ENCODE results near the gene SAMD15. TPM values are rescaled to one million over a fixed set of nuclear protein-coding genes. Genes with fewer than 3 reads are reported as not detected.
A peak's percentile ranks its signal among the peaks of the same experiment; 100 is the strongest.

SAMD15 gene
- total and polyA plus RNA-seq, 7 experiments from 2014 or later, result 0.27 to 0.46 (median 0.42) TPM; not detected in 4

- Histone ChIP-seq H3K27me3 (ENCODE audit: control insufficient read depth in 2 of 2, insufficient read depth in 2 of 2, low read length in 2 of 2) (no peaks in the 10 kb centered on the region), H3K4me1 (ENCODE audit: control insufficient read depth in 2 of 2, insufficient read depth in 2 of 2, low read length in 2 of 2) (peaks cover 14 to 17% of the 10 kb centered on the region in 2 donors), H3K27ac (ENCODE audit: low read depth, low read length) (no peak overlapping the region), H3K4me3 (ENCODE audit: low read length) (no peak overlapping the region), H3K36me3 (ENCODE audit: control insufficient read depth in 2 of 3, insufficient read depth in 3 of 3, low read length in 3 of 3) (peaks cover 0 to 5% (median 0%) of the 10 kb centered on the region in 3 experiments), H3K9me3 (ENCODE audit: control insufficient read depth in 2 of 3, low read length in 3 of 3) (no peaks in the 10 kb centered on the region)
- Mint-ChIP-seq H3K4me1 (peaks cover 31 to 62% (median 53%) of the 10 kb centered on the region in 7 donors), H3K9me3 (peaks cover 0 to 4% (median 0%) of the 10 kb centered on the region in 11 donors), H3K4me3 (peak overlapping the region in 2 of 10 donors; percentile 1 to 55), H3K27ac (peak overlapping the region in 1 of 9 donors; percentile 65), H3K36me3 (peaks cover 0 to 31% (median 3%) of the 10 kb centered on the region in 5 donors), H3K27me3 (no peaks in the 10 kb centered on the region)
- ATAC-seq (no peak), DNase-seq (no peak)
- ChIA-PET CTCF (no interaction called here), POLR2A (no interaction called here)
- intact Hi-C loops (cut with micrococcal nuclease), result no loop called here
These were observed 4.8 kb upstream of the SAMD15 start for GRCh38 chr14:77372304-77372841.

DNA sequence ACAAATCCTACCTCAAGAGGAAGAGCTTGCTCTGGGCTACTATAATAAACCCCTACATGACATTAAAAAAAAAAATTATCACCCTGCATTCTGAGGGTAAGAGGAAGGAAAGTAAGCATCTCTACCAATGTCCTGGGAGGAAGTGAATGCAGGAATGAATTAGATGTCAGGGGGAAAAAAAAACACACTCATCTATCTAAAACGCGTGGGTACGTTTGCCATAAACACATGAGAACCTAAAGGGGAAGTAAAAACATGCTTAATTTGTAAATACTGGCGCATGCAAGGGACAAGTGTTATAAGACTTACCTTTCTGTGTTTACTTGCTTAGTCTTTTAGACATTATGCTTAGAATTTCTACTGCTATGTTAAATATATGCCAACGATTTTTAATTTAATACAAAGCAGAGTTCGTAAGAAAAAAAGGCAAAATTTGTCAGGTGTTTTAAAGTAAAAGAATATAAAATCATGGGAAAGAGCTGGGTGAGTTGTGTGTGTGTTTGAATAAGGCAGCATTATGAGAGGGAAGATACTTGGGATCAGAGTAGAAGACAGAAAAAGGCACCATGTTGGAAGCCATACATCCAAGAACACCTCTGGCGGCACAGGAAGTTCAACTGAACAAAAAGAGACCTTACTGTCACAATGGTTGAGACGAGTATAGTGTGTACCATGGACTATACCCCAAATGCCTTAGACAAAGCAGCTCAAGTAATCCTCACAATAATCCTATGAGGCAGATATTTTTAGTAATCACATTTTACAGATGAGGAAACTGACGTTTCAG lies 1.8 kb upstream of the SAMD15 start:
- H3K4me3 Mint-ChIP-seq, result peak overlapping the region in 7 of 10 donors; percentile 88 to 97 (median 93)
- peak overlapping the region; percentile 99 for H3K4me3 ChIP-seq (ENCODE audit: low read length)
- H3K36me3 Mint-ChIP-seq, result peaks cover 0 to 26% (median 3%) of the 10 kb centered on the region in 5 donors
- H3K27ac ChIP-seq (ENCODE audit: low read depth, low read length), result no peak overlapping the region
- H3K27me3 ChIP-seq (ENCODE audit: control insufficient read depth in 2 of 2, insufficient read depth in 2 of 2, low read length in 2 of 2), result no peaks in the 10 kb centered on the region
- ChIA-PET POLR2A (no interaction called here), CTCF (no interaction called here)
- ATAC-seq (no peak), DNase-seq (no peak)
- H3K27ac Mint-ChIP-seq, result peak overlapping the region; percentile 44 to 93 (median 77)
- intact Hi-C loops (cut with micrococcal nuclease), result loop anchor here (5.0 kb wide), 3 partner anchors 427 to 1388 kb away; partner anchors contain the start of genes ADCK1 (in 1 of the 2), GPATCH2L (in 1 of the 2) and IFT43 (in 1 of the 2)
- peaks cover 14 to 18% of the 10 kb centered on the region in 2 donors for H3K4me1 ChIP-seq (ENCODE audit: control insufficient read depth in 2 of 2, insufficient read depth in 2 of 2, low read length in 2 of 2)
- peaks cover 0 to 4% (median 0%) of the 10 kb centered on the region in 11 donors for H3K9me3 Mint-ChIP-seq
- peaks cover 20 to 47% (median 39%) of the 10 kb centered on the region in 7 donors for H3K4me1 Mint-ChIP-seq
- no peaks in the 10 kb centered on the region for H3K9me3 ChIP-seq (ENCODE audit: control insufficient read depth in 2 of 3, low read length in 3 of 3)
- H3K27me3 Mint-ChIP-seq, result peaks cover 0 to 4% (median 0%) of the 10 kb centered on the region in 5 donors
- peaks cover 0 to 5% (median 0%) of the 10 kb centered on the region in 3 experiments for H3K36me3 ChIP-seq (ENCODE audit: control insufficient read depth in 2 of 3, insufficient read depth in 3 of 3, low read length in 3 of 3)

DNA sequence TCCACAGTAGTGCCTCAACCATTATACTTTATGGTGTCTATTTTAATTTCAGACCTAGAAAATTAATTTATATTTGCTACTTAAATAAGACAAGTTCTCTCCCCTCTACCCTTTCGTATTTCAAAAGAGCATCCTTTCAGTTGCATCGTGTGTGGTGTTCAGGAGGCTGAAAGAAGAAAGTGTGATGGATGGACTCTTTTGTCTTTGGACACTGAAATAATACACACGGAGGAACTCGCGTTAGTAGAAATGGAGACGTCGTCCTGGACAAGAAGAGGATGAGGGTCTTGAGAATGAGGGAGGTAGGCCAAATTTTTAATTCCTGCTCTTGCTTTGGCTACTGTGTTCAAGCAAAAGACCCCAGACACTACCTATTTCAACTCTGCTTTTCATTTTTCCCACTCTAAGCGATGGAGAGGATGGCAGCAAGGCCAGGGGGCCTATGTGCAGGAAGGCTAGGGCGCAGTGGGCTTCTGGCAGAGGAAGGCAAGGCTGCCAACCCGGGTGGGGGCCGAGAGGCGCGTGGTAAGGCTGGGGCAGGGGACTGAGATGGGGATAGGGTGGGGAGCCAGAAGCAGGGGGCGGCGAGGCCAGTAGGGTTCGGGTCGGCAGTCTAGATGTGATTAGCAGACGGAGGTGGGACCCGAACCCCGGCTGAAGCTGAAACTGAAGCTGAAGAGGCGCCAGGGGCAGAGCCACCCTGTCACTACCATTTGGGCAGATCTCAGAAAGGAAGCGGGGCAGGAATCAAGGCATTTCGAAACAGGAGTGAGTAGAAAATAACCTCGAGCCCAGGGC lies 1.0 kb upstream of the SAMD15 start:
- CTCF ChIA-PET, result interaction anchor here (1.4 to 1.9 kb wide), 3 partner anchors 54 to 60 kb away, joined by 3 to 5 read pairs (median 4); partner anchors contain the start of gene GSTZ1
- Mint-ChIP-seq H3K27me3 (peaks cover 0 to 9% (median 0%) of the 10 kb centered on the region in 5 donors), H3K36me3 (peaks cover 0 to 26% (median 3%) of the 10 kb centered on the region in 5 donors), H3K4me1 (peaks cover 20 to 47% (median 39%) of the 10 kb centered on the region in 7 donors), H3K27ac (peak overlapping the region; percentile 52 to 93 (median 77)), H3K4me3 (peak overlapping the region in 7 of 10 donors; percentile 88 to 97 (median 93)), H3K9me3 (peaks cover 0 to 4% (median 0%) of the 10 kb centered on the region in 11 donors)
- H3K4me3 ChIP-seq (ENCODE audit: low read length), result peak overlapping the region; percentile 99
- no peaks in the 10 kb centered on the region for H3K27me3 ChIP-seq (ENCODE audit: control insufficient read depth in 2 of 2, insufficient read depth in 2 of 2, low read length in 2 of 2)
- H3K9me3 ChIP-seq (ENCODE audit: control insufficient read depth in 2 of 3, low read length in 3 of 3), result no peaks in the 10 kb centered on the region
- DNase-seq (peak in 1 of 9 donors; percentile 19), ATAC-seq (peak; percentile 20)
- POLR2A ChIA-PET, result interaction anchor here (1.0 to 2.0 kb wide), 4 partner anchors 40 to 83 kb away, joined by 3 to 9 read pairs (median 4); partner anchors contain the start of genes GSTZ1, POMT2 and VIPAS39
- peaks cover 14 to 18% of the 10 kb centered on the region in 2 donors for H3K4me1 ChIP-seq (ENCODE audit: control insufficient read depth in 2 of 2, insufficient read depth in 2 of 2, low read length in 2 of 2)
- H3K36me3 ChIP-seq (ENCODE audit: control insufficient read depth in 2 of 3, insufficient read depth in 3 of 3, low read length in 3 of 3), result peaks cover 0 to 5% (median 0%) of the 10 kb centered on the region in 3 experiments
- intact Hi-C loops (cut with micrococcal nuclease), result loop anchor here (2.0 to 5.0 kb wide), 6 partner anchors 241 to 1715 kb away; partner anchors contain the start of genes ADCK1 (in 1 of the 2), ANGEL1 (in 1 of the 2), ERG28 (in 1 of the 2) and GPATCH2L (in 1 of the 2)
- peak overlapping the region; percentile 87 for H3K27ac ChIP-seq (ENCODE audit: low read depth, low read length)

DNA sequence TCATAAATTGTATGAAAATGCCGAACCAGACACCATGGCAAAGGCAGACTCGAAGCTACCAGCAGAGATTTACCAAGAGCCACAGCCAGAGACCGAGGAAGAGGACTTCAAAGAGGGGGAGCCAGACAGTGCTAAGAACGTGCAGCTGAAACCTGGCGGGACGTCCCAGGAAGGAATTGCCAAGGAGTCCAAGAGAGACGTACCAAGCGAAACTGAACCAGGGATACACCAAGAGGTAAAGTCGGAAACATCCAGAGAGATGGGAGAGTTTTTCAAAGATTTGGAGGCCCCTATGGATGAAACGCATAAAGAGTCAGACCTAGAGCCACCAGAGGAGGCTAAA lies 294 bp downstream of the SAMD15 start:
- ChIA-PET POLR2A (interaction anchor here (0.7 to 2.0 kb wide), 8 partner anchors 41 to 383 kb away, joined by 3 to 9 read pairs (median 3); partner anchors contain the start of genes GSTZ1, POMT2 and VIPAS39), CTCF (interaction anchor here (1.4 to 1.9 kb wide), 3 partner anchors 55 to 62 kb away, joined by 3 to 5 read pairs (median 4); partner anchors contain the start of gene GSTZ1)
- Mint-ChIP-seq H3K27ac (no peak overlapping the region), H3K4me1 (peaks cover 17 to 39% (median 36%) of the 10 kb centered on the region in 7 donors), H3K4me3 (no peak overlapping the region), H3K9me3 (peaks cover 0 to 4% (median 0%) of the 10 kb centered on the region in 11 donors), H3K27me3 (peaks cover 0 to 10% (median 0%) of the 10 kb centered on the region in 5 donors), H3K36me3 (peaks cover 0 to 25% (median 3%) of the 10 kb centered on the region in 5 donors)
- Histone ChIP-seq H3K27me3 (ENCODE audit: control insufficient read depth in 2 of 2, insufficient read depth in 2 of 2, low read length in 2 of 2) (no peaks in the 10 kb centered on the region), H3K4me3 (ENCODE audit: low read length) (peak overlapping the region; percentile 99), H3K4me1 (ENCODE audit: control insufficient read depth in 2 of 2, insufficient read depth in 2 of 2, low read length in 2 of 2) (peaks cover 14 to 18% of the 10 kb centered on the region in 2 donors), H3K27ac (ENCODE audit: low read depth, low read length) (peak overlapping the region; percentile 87), H3K9me3 (ENCODE audit: control insufficient read depth in 2 of 3, low read length in 3 of 3) (no peaks in the 10 kb centered on the region), H3K36me3 (ENCODE audit: control insufficient read depth in 2 of 3, insufficient read depth in 3 of 3, low read length in 3 of 3) (peaks cover 0 to 5% (median 0%) of the 10 kb centered on the region in 3 experiments)
- intact Hi-C loops (cut with micrococcal nuclease), result loop anchor here (1.0 to 5.0 kb wide), 15 partner anchors 56 to 1717 kb away; partner anchors contain the start of genes ADCK1 (in 2 of the 2), ALKBH1 (in 2 of the 2), ANGEL1 (in 2 of the 2) and CIPC (in 2 of the 2)
- DNase-seq (no peak), ATAC-seq (peak; percentile 10)

DNA sequence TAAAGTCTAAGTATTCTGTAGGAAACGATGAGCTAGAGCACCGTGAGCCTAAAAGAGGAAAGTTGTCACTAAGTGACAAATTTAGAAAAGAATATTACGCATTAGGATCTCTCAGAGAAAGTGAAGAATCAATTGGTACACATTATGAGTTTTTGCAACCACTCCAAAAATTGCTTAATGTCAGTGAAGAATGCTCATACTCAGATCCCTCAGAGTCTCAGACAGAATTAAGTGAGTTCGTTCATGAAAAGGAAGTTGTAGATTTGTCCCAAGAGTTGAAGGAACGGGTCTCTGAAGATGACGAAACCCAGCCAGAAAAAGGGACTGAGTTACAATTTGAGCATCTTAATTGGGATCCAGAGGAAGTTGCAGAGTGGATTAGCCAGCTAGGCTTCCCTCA lies 1.5 kb downstream of the SAMD15 start:
- ChIA-PET POLR2A (no interaction called here), CTCF (no interaction called here)
- no peak overlapping the region for H3K4me3 ChIP-seq (ENCODE audit: low read length)
- H3K4me1 ChIP-seq (ENCODE audit: control insufficient read depth in 2 of 2, insufficient read depth in 2 of 2, low read length in 2 of 2), result peaks cover 14 to 18% of the 10 kb centered on the region in 2 donors
- Mint-ChIP-seq H3K27ac (no peak overlapping the region), H3K36me3 (peaks cover 0 to 15% (median 3%) of the 10 kb centered on the region in 5 donors), H3K27me3 (peaks cover 0 to 10% (median 0%) of the 10 kb centered on the region in 5 donors), H3K4me3 (no peak overlapping the region), H3K9me3 (peaks cover 0 to 4% (median 0%) of the 10 kb centered on the region in 11 donors), H3K4me1 (peaks cover 14 to 27% (median 26%) of the 10 kb centered on the region in 7 donors)
- H3K36me3 ChIP-seq (ENCODE audit: control insufficient read depth in 2 of 3, insufficient read depth in 3 of 3, low read length in 3 of 3), result peaks cover 0 to 5% (median 0%) of the 10 kb centered on the region in 3 experiments
- DNase-seq, result no peak
- ATAC-seq, result no peak
- H3K9me3 ChIP-seq (ENCODE audit: control insufficient read depth in 2 of 3, low read length in 3 of 3), result no peaks in the 10 kb centered on the region
- no peaks in the 10 kb centered on the region for H3K27me3 ChIP-seq (ENCODE audit: control insufficient read depth in 2 of 2, insufficient read depth in 2 of 2, low read length in 2 of 2)
- H3K27ac ChIP-seq (ENCODE audit: low read depth, low read length), result no peak overlapping the region
- intact Hi-C loops (cut with micrococcal nuclease), result loop anchor here (5.0 kb wide), 3 partner anchors 424 to 1391 kb away; partner anchors contain the start of genes ADCK1 (in 1 of the 2), GPATCH2L (in 1 of the 2) and IFT43 (in 1 of the 2)
